A549 (cell line): ENCODE data around the gene LRRC71. TPM values are rescaled to one million over a fixed set of nuclear protein-coding genes. Genes with fewer than 3 reads are reported as not detected.

Experiments used
- ATAC-seq, 2 experiments: fragments of 200-7000 bp in 1 of 2; fragments of >200 bp in 1 of 2; cut with Nextera tagmentation in 1 of 2; cut with Tn5 transposase in 1 of 2; 3 replicates each; pipeline versions ENCODE4 v1.8.0 to v1.9.1; 2018 to 2020; ENCODE audit warnings: mild to moderate bottlenecking in 1 of 2, moderate library complexity in 1 of 2
- CTCF ChIA-PET: fragments of 300-600 bp; sonication (Branson Sonifier 250); formaldehyde crosslinking; extraction: SDS; loops from one replicate; lab custom pipeline; 2021; ENCODE audit warnings: antibody characterized with exemption, inconsistent platforms; lab: Yijun Ruan, JAX
- POLR2A ChIA-PET: fragments of 350-600 bp; formaldehyde crosslinking; extraction: SDS; loops from one replicate; lab custom pipeline; 2021; ENCODE audit warnings: antibody characterized with exemption, inconsistent platforms; lab: Yijun Ruan, JAX
- DNase-seq, 2 experiments: peaks; one replicate each; pipeline versions ENCODE4 v3.0.0 to v3.0.0-alpha.2; 2011 to 2016; ENCODE audit warnings: low read depth in 1 of 2, low spot score in 1 of 2
- FAIRE-seq: peaks from 2 replicates; lab custom pipeline; 2011; peaks lifted over from hg19 to GRCh38; lab: Jason Lieb, UNC
- H3K27ac ChIP-seq, 2 experiments: fragments of >200 bp; sonication (Bioruptor Twin); formaldehyde crosslinking; 3 replicates each; pipeline ENCODE4 v1.5.1; 2016 to 2017
- H3K4me1 ChIP-seq: fragments of >200 bp; sonication (Bioruptor Twin); formaldehyde crosslinking; 3 replicates; pipeline ENCODE4 v1.6.1; 2016
- H3K4me2 ChIP-seq: fragments of >200 bp; sonication (Bioruptor Twin); formaldehyde crosslinking; 3 replicates; pipeline ENCODE4 v1.6.1; 2016
- H3K4me3 ChIP-seq: fragments of >200 bp; sonication (Bioruptor Twin); formaldehyde crosslinking; 3 replicates; pipeline ENCODE4 v1.5.1; 2016
- H3K9me3 ChIP-seq: fragments of >200 bp; sonication (Bioruptor Twin); formaldehyde crosslinking; 3 replicates; pipeline ENCODE4 v1.6.1; 2016
- CBX2 ChIP-seq: fragments of 200-600 bp; sonication (generic); IDR thresholded peaks from 2 replicates; pipeline ENCODE4 v1.6.1; 2016; ENCODE audit warnings: low read depth, mild to moderate bottlenecking, borderline replicate concordance
- CHD4 ChIP-seq: fragments of 200-600 bp; sonication (generic); IDR thresholded peaks from 2 replicates; pipeline ENCODE4 v1.6.1; 2016; ENCODE audit warnings: antibody characterized with exemption, mild to moderate bottlenecking, borderline replicate concordance
- EHMT2 ChIP-seq: fragments of 200-600 bp; sonication (generic); IDR thresholded peaks from 2 replicates; pipeline ENCODE4 v1.6.1; 2016; ENCODE audit warnings: antibody characterized with exemption, low read depth, mild to moderate bottlenecking, moderate library complexity
- ESRRA ChIP-seq: fragments of 150-350 bp; IDR thresholded peaks from 2 replicates; pipeline ENCODE4 v1.6.1; 2014; ENCODE audit warnings: mild to moderate bottlenecking, low read length, borderline replicate concordance
- FOSB ChIP-seq: fragments of 250-450 bp; sonication (Bioruptor Pico); IDR thresholded peaks from 2 replicates; pipeline ENCODE4 v1.5.0; 2020; ENCODE audit warnings: mild to moderate bottlenecking, moderate library complexity
- FOSL2 ChIP-seq, 2 experiments: fragments of 450-650 bp in 1 of 2; fragments of >200 bp in 1 of 2; sonication (Bioruptor Twin) in 1 of 2; formaldehyde crosslinking; IDR thresholded peaks; 2 replicates each; pipeline versions ENCODE4 v1.5.0 to v1.6.1; 2016 to 2020; ENCODE audit warnings: mild to moderate bottlenecking in 1 of 2, moderate library complexity in 1 of 2
- FOXS1 ChIP-seq: fragments of 250-450 bp; sonication (Bioruptor Pico); IDR thresholded peaks from 2 replicates; pipeline ENCODE4 v1.5.0; 2020; ENCODE audit warnings: mild to moderate bottlenecking, moderate library complexity
- HOXB5 ChIP-seq: fragments of 250-450 bp; sonication (Bioruptor Pico); IDR thresholded peaks from 2 replicates; pipeline ENCODE4 v1.5.0; 2020; ENCODE audit warnings: mild to moderate bottlenecking, moderate library complexity
- JUN ChIP-seq, 2 experiments: fragments of >200 bp; sonication (Bioruptor Twin); formaldehyde crosslinking; IDR thresholded peaks; 2 replicates in 1 of 2; 3 replicates in 1 of 2; pipeline ENCODE4 v1.6.1; 2016 to 2017
- KDM1A ChIP-seq: fragments of 200-600 bp; sonication (generic); IDR thresholded peaks from 2 replicates; pipeline ENCODE4 v1.6.1; 2016; ENCODE audit warnings: low read depth, mild to moderate bottlenecking
- MAFK ChIP-seq: fragments of 450-650 bp; IDR thresholded peaks from 2 replicates; pipeline ENCODE4 v1.6.1; 2014; ENCODE audit not compliant: partially characterized antibody
- NPAS2 ChIP-seq: fragments of 250-450 bp; sonication (Bioruptor Pico); IDR thresholded peaks from 2 replicates; pipeline ENCODE4 v1.8.0; 2022; ENCODE audit warnings: mild to moderate bottlenecking, moderate library complexity, borderline replicate concordance
- PHF8 ChIP-seq: fragments of 200-600 bp; sonication (generic); IDR thresholded peaks from 2 replicates; pipeline ENCODE4 v1.6.1; 2016; ENCODE audit warnings: low read depth, mild to moderate bottlenecking, antibody characterized with exemption, moderate library complexity, borderline replicate concordance
- POLR2A ChIP-seq: IDR thresholded peaks from 2 replicates; pipeline ENCODE4 v1.6.1; 2012; ENCODE audit warnings: mild to moderate bottlenecking, low read length
- POLR2AphosphoS2 ChIP-seq: conservative IDR thresholded peaks from 2 replicates; pipeline ENCODE4 v1.6.1; 2012; ENCODE audit warnings: low read length, improper control_type of control experiment, inconsistent platforms
- RCOR1 ChIP-seq: fragments of 150-350 bp; IDR thresholded peaks from 2 replicates; pipeline ENCODE4 v1.6.1; 2014; ENCODE audit warnings: antibody characterized with exemption, low read length, low read depth
- RFX5 ChIP-seq: fragments of 450-650 bp; IDR thresholded peaks from 2 replicates; pipeline ENCODE4 v1.7.1; 2014; ENCODE audit warnings: antibody characterized with exemption, mild to moderate bottlenecking, moderate library complexity
- SMC3 ChIP-seq: fragments of >200 bp; sonication (Bioruptor Twin); formaldehyde crosslinking; IDR thresholded peaks from 3 replicates; pipeline ENCODE4 v1.6.1; 2018; ENCODE audit warnings: inconsistent platforms
- TFCP2L1 ChIP-seq: fragments of 250-450 bp; sonication (Bioruptor Pico); IDR thresholded peaks from 2 replicates; pipeline ENCODE4 v1.5.0; 2021; ENCODE audit warnings: mild to moderate bottlenecking
- TP53 ChIP-seq: fragments of 250-450 bp; sonication (Bioruptor Pico); IDR thresholded peaks from 2 replicates; pipeline ENCODE4 v1.5.0; 2021; ENCODE audit warnings: mild to moderate bottlenecking, moderate library complexity
- ZC3H11A ChIP-seq: fragments of 450-650 bp; IDR thresholded peaks from 2 replicates; pipeline ENCODE4 v1.6.1; 2014; ENCODE audit warnings: antibody characterized with exemption, mild to moderate bottlenecking
- ZNF302 ChIP-seq: fragments of 250-450 bp; sonication (Bioruptor Pico); IDR thresholded peaks from 2 replicates; pipeline ENCODE4 v1.9.0; 2021; ENCODE audit warnings: inconsistent platforms, mild to moderate bottlenecking, moderate library complexity
- WGBS: methylation state at CpG from one replicate; pipeline ENCODE4 v1.1.6; 2017; ENCODE audit errors: missing lambda C conversion rate; 5-methylcytosine and 5-hydroxymethylcytosine counted together
- polyA plus RNA-seq, 4 experiments: library from polyadenylated mRNA; depleted of rRNA in 3 of 4; stranded (reverse); fragments of >200 nt; fragmentation: RNase III in 1 of 4; extraction: RNeasy Plus Mini Kit Qiagen cat#74134 plus additional on column Dnase treatment in 1 of 4; gene quantifications; 2 replicates in 3 of 4; 3 replicates in 1 of 4; pipeline ENCODE4 v1.2.3, GENCODE V29; 2011 to 2017
- TF ChIP-seq, protein P1 (sequence below): fragments of >200 bp; sonication (Bioruptor Twin); formaldehyde crosslinking; IDR thresholded peaks from 2 replicates; pipeline ENCODE4 v1.6.1; 2016
- TF ChIP-seq, protein P2 (sequence below): fragments of 250-450 bp; sonication (Bioruptor Pico); IDR thresholded peaks from 2 replicates; pipeline ENCODE4 v1.5.0; 2021; ENCODE audit warnings: mild to moderate bottlenecking, moderate library complexity, borderline replicate concordance
- TF ChIP-seq, protein P3 (sequence below): IDR thresholded peaks from 2 replicates; pipeline ENCODE4 v1.6.1; 2012
- TF ChIP-seq, protein P4 (sequence below): fragments of >200 bp; sonication (Bioruptor Twin); formaldehyde crosslinking; IDR thresholded peaks from 3 replicates; pipeline ENCODE4 v1.5.1; 2016
- TF ChIP-seq, protein P5 (sequence below): fragments of 450-650 bp; IDR thresholded peaks from 2 replicates; pipeline ENCODE4 v1.6.1; 2014; ENCODE audit warnings: antibody characterized with exemption

LRRC71 gene
- polyA plus RNA-seq, 2 of the 4 experiments (the other 2 are of a cell fraction): 0.10 TPM; not detected in 1

DNA sequence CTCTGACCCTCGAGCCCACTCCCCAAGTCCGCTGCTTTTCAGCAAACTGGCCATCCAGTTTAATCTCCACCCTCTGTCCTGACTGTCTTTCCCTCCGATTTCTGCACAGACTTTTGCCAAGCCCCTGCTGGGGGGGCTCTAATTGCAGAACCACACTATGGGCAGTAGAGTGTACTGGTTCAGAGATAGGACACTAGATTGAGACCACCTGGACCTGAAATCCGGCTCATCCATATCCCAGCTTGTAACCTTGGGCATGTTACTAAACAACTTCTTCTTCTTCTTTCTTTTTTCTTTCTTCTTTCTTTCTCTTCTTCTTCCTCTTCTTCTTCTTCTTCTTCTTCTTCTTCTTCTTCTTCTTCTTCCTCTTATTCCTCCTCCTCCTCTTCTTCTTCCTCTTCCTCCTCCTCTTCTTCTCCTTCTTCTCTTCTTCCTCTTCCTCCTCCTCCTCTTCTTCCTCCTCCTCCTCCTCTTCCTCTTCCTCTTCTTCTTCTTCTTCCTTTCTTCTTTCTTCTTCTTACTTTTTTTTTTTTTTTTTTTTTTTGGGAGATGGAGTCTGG lies 7.7 kb downstream of the LRRC71 start:
- H3K4me3 ChIP-seq: no peak overlapping the region
- 0% methylated on average over 4 of the region's 4 CpGs for WGBS
- H3K27ac ChIP-seq: no peak overlapping the region
- TF ChIP-seq EHMT2 (no peak), ESRRA (no peak), CBX2 (no peak), RCOR1 (no peak), POLR2AphosphoS2 (no peak), TFCP2L1 (CRISPR knock-in tag) (no peak), KDM1A (no peak), MAFK (no peak), PHF8 (no peak), ZNF302 (CRISPR knock-in tag) (no peak), FOSL2 (IDR thresholded peaks at IDR 0.05) (no peak), FOSL2 (CRISPR knock-in tag; IDR thresholded peaks at IDR 0.05) (no peak), NPAS2 (no peak), ZC3H11A (no peak)
- TF ChIP-seq, protein P1, sequence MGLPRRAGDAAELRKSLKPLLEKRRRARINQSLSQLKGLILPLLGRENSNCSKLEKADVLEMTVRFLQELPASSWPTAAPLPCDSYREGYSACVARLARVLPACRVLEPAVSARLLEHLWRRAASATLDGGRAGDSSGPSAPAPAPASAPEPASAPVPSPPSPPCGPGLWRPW: no peak
- ATAC-seq (peak; percentile 58 to 63), DNase-seq (no peak), FAIRE-seq (no peak)
- CTCF ChIA-PET: interaction anchor here (0.7 to 11.4 kb wide), 65 partner anchors 8 to 313 kb away, joined by 3 to 341 read pairs (median 5); partner anchors contain the start of genes CRABP2, INSRR, NTRK1 and PEAR1
- H3K4me2 ChIP-seq: peak overlapping the region; percentile 88
- POLR2A ChIA-PET: interaction anchor here (0.6 to 1.1 kb wide), 5 partner anchors 32 to 200 kb away, joined by 3 to 9 read pairs (median 3); partner anchors contain the start of genes ISG20L2 and METTL25B
- H3K9me3 ChIP-seq: no peaks in the 10 kb centered on the region
- H3K4me1 ChIP-seq: peaks cover 7% of the 10 kb centered on the region; the same call in 1 of the 3 replicates

DNA sequence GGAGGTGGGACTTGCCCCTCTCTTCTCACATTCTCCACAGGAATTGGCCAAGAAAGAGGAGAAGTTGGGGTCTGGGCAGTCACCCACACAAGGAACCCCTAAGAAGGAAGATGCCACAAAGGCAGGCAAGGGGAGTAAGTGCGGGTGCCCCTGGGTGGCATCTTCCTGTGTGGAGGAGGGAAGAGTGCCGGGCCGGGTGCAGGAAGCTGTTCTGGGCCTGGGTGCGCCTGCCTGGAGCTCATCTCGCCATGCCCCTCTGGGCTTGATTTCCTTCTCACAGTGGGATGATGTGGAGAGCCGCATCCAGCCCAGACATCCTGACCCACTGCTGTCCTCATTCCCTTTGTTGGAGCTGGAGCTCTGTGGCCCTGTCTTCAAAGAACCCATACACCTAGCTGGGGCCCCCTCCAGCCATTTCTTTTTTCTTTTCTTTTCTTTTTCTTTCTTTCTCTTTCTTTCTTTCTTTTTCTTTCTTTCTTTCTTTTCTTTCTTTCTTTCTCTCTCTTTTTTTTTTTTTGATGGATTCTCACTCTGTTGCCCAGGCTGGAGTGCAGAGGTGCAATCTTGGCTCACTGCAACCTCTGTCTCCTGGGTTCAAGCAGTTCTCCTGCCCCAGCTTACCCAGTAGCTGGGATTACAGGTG lies 9.3 kb downstream of the LRRC71 start:
- ATAC-seq (no peak), FAIRE-seq (no peak)

More for the DNA sequence above, 9.3 kb downstream of the LRRC71 start:
- Histone ChIP-seq H3K4me2 (no peak overlapping the region), H3K4me1 (peaks cover 7% of the 10 kb centered on the region; the same call in 1 of the 3 replicates), H3K9me3 (no peaks in the 10 kb centered on the region), H3K27ac (no peak overlapping the region), H3K4me3 (no peak overlapping the region)
- WGBS: 72% methylated on average over 5 of the region's 6 CpGs
- DNase-seq: no peak
- ChIA-PET POLR2A (no interaction called here), CTCF (interaction anchor here (0.7 to 11.4 kb wide), 10 partner anchors 9 to 240 kb away, joined by 3 to 341 read pairs (median 9); partner anchors contain the start of genes INSRR, LRRC71, NTRK1 and PEAR1)
- TF ChIP-seq POLR2A (no peak), FOSB (CRISPR knock-in tag) (no peak), HOXB5 (CRISPR knock-in tag) (no peak), PHF8 (no peak), CHD4 (no peak), FOXS1 (CRISPR knock-in tag) (no peak), SMC3 (no peak), TP53 (no peak), JUN (IDR thresholded peaks at IDR 0.05) (no peak), RFX5 (no peak), FOSL2 (IDR thresholded peaks at IDR 0.05) (no peak), FOSL2 (CRISPR knock-in tag; IDR thresholded peaks at IDR 0.05) (no peak)
- TF ChIP-seq, protein P2, sequence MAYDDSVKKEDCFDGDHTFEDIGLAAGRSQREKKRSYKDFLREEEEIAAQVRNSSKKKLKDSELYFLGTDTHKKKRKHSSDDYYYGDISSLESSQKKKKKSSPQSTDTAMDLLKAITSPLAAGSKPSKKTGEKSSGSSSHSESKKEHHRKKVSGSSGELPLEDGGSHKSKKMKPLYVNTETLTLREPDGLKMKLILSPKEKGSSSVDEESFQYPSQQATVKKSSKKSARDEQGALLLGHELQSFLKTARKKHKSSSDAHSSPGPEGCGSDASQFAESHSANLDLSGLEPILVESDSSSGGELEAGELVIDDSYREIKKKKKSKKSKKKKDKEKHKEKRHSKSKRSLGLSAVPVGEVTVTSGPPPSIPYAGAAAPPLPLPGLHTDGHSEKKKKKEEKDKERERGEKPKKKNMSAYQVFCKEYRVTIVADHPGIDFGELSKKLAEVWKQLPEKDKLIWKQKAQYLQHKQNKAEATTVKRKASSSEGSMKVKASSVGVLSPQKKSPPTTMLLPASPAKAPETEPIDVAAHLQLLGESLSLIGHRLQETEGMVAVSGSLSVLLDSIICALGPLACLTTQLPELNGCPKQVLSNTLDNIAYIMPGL: no peak
- TF ChIP-seq, protein P3, sequence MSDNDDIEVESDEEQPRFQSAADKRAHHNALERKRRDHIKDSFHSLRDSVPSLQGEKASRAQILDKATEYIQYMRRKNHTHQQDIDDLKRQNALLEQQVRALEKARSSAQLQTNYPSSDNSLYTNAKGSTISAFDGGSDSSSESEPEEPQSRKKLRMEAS: no peak
- TF ChIP-seq, protein P4, sequence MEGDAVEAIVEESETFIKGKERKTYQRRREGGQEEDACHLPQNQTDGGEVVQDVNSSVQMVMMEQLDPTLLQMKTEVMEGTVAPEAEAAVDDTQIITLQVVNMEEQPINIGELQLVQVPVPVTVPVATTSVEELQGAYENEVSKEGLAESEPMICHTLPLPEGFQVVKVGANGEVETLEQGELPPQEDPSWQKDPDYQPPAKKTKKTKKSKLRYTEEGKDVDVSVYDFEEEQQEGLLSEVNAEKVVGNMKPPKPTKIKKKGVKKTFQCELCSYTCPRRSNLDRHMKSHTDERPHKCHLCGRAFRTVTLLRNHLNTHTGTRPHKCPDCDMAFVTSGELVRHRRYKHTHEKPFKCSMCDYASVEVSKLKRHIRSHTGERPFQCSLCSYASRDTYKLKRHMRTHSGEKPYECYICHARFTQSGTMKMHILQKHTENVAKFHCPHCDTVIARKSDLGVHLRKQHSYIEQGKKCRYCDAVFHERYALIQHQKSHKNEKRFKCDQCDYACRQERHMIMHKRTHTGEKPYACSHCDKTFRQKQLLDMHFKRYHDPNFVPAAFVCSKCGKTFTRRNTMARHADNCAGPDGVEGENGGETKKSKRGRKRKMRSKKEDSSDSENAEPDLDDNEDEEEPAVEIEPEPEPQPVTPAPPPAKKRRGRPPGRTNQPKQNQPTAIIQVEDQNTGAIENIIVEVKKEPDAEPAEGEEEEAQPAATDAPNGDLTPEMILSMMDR: no peak
- TF ChIP-seq, protein P5, sequence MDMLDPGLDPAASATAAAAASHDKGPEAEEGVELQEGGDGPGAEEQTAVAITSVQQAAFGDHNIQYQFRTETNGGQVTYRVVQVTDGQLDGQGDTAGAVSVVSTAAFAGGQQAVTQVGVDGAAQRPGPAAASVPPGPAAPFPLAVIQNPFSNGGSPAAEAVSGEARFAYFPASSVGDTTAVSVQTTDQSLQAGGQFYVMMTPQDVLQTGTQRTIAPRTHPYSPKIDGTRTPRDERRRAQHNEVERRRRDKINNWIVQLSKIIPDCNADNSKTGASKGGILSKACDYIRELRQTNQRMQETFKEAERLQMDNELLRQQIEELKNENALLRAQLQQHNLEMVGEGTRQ: no peak
- TF ChIP-seq, protein P1: no peak
